Hepatocyte (in vitro differentiated cells): ENCODE measurements around the gene NRG3. TPM values are rescaled to one million over a fixed set of nuclear protein-coding genes. Genes with fewer than 3 reads are reported as not detected.

Experiments
- DNase-seq: peaks from one replicate; pipeline ENCODE4 v3.0.0-alpha.2; 2016; ENCODE audit warnings: low spot score
- H2AFZ ChIP-seq: fragments of 200-600 bp; sonication (generic); 2 replicates; pipeline ENCODE4 v1.6.0; 2016; ENCODE audit warnings: antibody characterized with exemption, mild to moderate bottlenecking
- H3K27ac ChIP-seq: fragments of 200-600 bp; sonication (generic); 2 replicates; pipeline ENCODE4 v1.5.1; 2016; ENCODE audit warnings: mild to moderate bottlenecking
- H3K27me3 ChIP-seq: fragments of 200-600 bp; sonication (generic); 2 replicates; pipeline ENCODE4 v1.6.1; 2016
- H3K36me3 ChIP-seq: fragments of 200-600 bp; sonication (generic); replicated peaks from 2 replicates; pipeline ENCODE4 v1.5.1; 2016; ENCODE audit warnings: low read depth; ENCODE audit not compliant: insufficient read depth
- H3K4me1 ChIP-seq: fragments of 200-600 bp; sonication (generic); 2 replicates; pipeline ENCODE4 v1.5.1; 2016; ENCODE audit warnings: mild to moderate bottlenecking, moderate library complexity; ENCODE audit not compliant: insufficient read depth
- H3K4me2 ChIP-seq: fragments of 200-600 bp; sonication (generic); 2 replicates; pipeline ENCODE4 v1.6.0; 2016
- H3K4me3 ChIP-seq: fragments of 200-600 bp; sonication (generic); 2 replicates; pipeline ENCODE4 v1.5.1; 2016; ENCODE audit warnings: mild to moderate bottlenecking
- H3K79me2 ChIP-seq: fragments of 200-600 bp; sonication (generic); 2 replicates; pipeline ENCODE4 v1.6.0; 2017; ENCODE audit warnings: mild to moderate bottlenecking
- H3K9me2 ChIP-seq: fragments of 200-600 bp; sonication (generic); replicated peaks from 2 replicates; pipeline ENCODE4 v1.6.0; 2017; ENCODE audit warnings: mild to moderate bottlenecking; ENCODE audit not compliant: insufficient read depth
- H3K9me3 ChIP-seq: fragments of 200-600 bp; sonication (generic); 2 replicates; pipeline ENCODE4 v1.5.1; 2016; ENCODE audit warnings: low read depth, mild to moderate bottlenecking
- H4K20me1 ChIP-seq: fragments of 200-600 bp; sonication (generic); 2 replicates; pipeline ENCODE4 v1.6.0; 2016; ENCODE audit warnings: mild to moderate bottlenecking; ENCODE audit not compliant: insufficient read depth, poor library complexity, severe bottlenecking
- CTCF ChIP-seq: fragments of 200-600 bp; sonication (generic); IDR thresholded peaks from 2 replicates; pipeline ENCODE4 v1.5.1; 2016; ENCODE audit warnings: antibody characterized with exemption, mild to moderate bottlenecking; ENCODE audit not compliant: poor library complexity
- EZH2 ChIP-seq: fragments of 200-600 bp; sonication (generic); IDR thresholded peaks from 2 replicates; pipeline ENCODE4 v1.6.1; 2016; ENCODE audit warnings: antibody characterized with exemption, mild to moderate bottlenecking, borderline replicate concordance
- EZH2phosphoT487 ChIP-seq: fragments of 200-600 bp; sonication (generic); IDR thresholded peaks from one replicate; pipeline ENCODE4 v1.6.1; 2018; ENCODE audit warnings: antibody characterized with exemption, mild to moderate bottlenecking, low read depth, moderate library complexity; ENCODE audit not compliant: unreplicated experiment, severe bottlenecking
- WGBS: methylation state at CpG from one replicate; pipeline ENCODE4 v1.1.6; 2016; ENCODE audit warnings: low lambda C conversion rate; ENCODE audit errors: missing lambda C conversion rate; 5-methylcytosine and 5-hydroxymethylcytosine counted together
- polyA plus RNA-seq: library from polyadenylated mRNA; unstranded; fragments of >200 nt; fragmentation: Nextera tagmentation; extraction: Ambion mirVana; gene quantifications from 2 replicates; pipeline ENCODE4 v1.2.1, GENCODE V29; 2016
- total RNA-seq: library from RNA; depleted of rRNA; stranded (reverse); fragments of >200 nt; gene quantifications from 2 replicates; pipeline ENCODE4 v1.2.3, GENCODE V29; 2014

The NRG3 gene
- total and polyA plus RNA-seq, 2 experiments from 2014 or later = 0.57 to 2.0 TPM

GRCh38 chr10:81900989-81901388 is 26.0 kb downstream of the NRG3 start:
- no peaks in the 10 kb centered on the region for H3K36me3 ChIP-seq
- no peaks in the 10 kb centered on the region for H3K4me1 ChIP-seq
- H3K27ac ChIP-seq = no peak overlapping the region
- TF ChIP-seq EZH2 = no peak
- TF ChIP-seq EZH2phosphoT487 = no peak
- no peak for TF ChIP-seq CTCF
- no peaks in the 10 kb centered on the region for H3K9me3 ChIP-seq
- no peaks in the 10 kb centered on the region for H3K79me2 ChIP-seq
- no peak overlapping the region for H3K4me3 ChIP-seq
- no peak overlapping the region for H3K4me2 ChIP-seq
- H3K27me3 ChIP-seq = no peaks in the 10 kb centered on the region
- no peaks in the 10 kb centered on the region for H4K20me1 ChIP-seq
- no peak for DNase-seq
- 91% methylated on average over 2 of the region's 2 CpGs for WGBS
- H2AFZ ChIP-seq = no peak overlapping the region
- H3K9me2 ChIP-seq = no peaks in the 10 kb centered on the region

GRCh38 chr10:81903472-81903871 is 28.5 kb downstream of the NRG3 start:
- no peak for DNase-seq
- WGBS = 81% methylated on average over 4 of the region's 4 CpGs

GRCh38 chr10:81905161-81905560 is 30.2 kb downstream of the NRG3 start:
- Histone ChIP-seq H3K4me2 (no peak overlapping the region), H3K4me1 (no peaks in the 10 kb centered on the region), H3K36me3 (no peaks in the 10 kb centered on the region), H3K79me2 (no peaks in the 10 kb centered on the region), H3K9me3 (no peaks in the 10 kb centered on the region), H3K9me2 (no peaks in the 10 kb centered on the region), H2AFZ (no peak overlapping the region), H4K20me1 (no peaks in the 10 kb centered on the region), H3K27ac (no peak overlapping the region), H3K27me3 (no peaks in the 10 kb centered on the region), H3K4me3 (no peak overlapping the region)
- no peak for DNase-seq
- TF ChIP-seq EZH2 (no peak), EZH2phosphoT487 (no peak), CTCF (no peak)
- WGBS = 85% methylated on average over 4 of the region's 4 CpGs

More at GRCh38 chr10:81903472-81903871, 28.5 kb downstream of the NRG3 start:
- Histone ChIP-seq H3K4me1 (no peaks in the 10 kb centered on the region), H3K36me3 (no peaks in the 10 kb centered on the region), H3K79me2 (no peaks in the 10 kb centered on the region), H3K4me2 (no peak overlapping the region), H4K20me1 (no peaks in the 10 kb centered on the region), H3K27me3 (no peaks in the 10 kb centered on the region), H2AFZ (no peak overlapping the region), H3K4me3 (no peak overlapping the region), H3K9me3 (no peaks in the 10 kb centered on the region), H3K9me2 (no peaks in the 10 kb centered on the region), H3K27ac (no peak overlapping the region)
- TF ChIP-seq CTCF (no peak), EZH2 (no peak), EZH2phosphoT487 (no peak)

GRCh38 chr10:81909453-81909852 is 34.5 kb downstream of the NRG3 start:
- Histone ChIP-seq H3K4me3 (no peak overlapping the region), H3K79me2 (no peaks in the 10 kb centered on the region), H4K20me1 (no peaks in the 10 kb centered on the region), H3K27ac (no peak overlapping the region), H3K36me3 (no peaks in the 10 kb centered on the region), H3K27me3 (no peaks in the 10 kb centered on the region), H3K4me2 (no peak overlapping the region), H3K9me2 (no peaks in the 10 kb centered on the region), H3K9me3 (no peaks in the 10 kb centered on the region), H3K4me1 (no peaks in the 10 kb centered on the region), H2AFZ (no peak overlapping the region)
- no peak for DNase-seq
- WGBS = 96% methylated on average over 2 of the region's 2 CpGs
- TF ChIP-seq EZH2 (no peak), CTCF (no peak)
